ENCODE results near the gene ASPSCR1.

ASPSCR1 gene

GRCh38 chr17:82043507-82043906, 66.1 kb downstream of the ASPSCR1 start:
- DNase-seq: no peak

GRCh38 chr17:82045936-82046484, 68.6 kb downstream of the ASPSCR1 start:
- no peak for DNase-seq

- no peak for DNase-seq
Observed at GRCh38 chr17:82046903-82047302, 69.5 kb downstream of the ASPSCR1 start.

GRCh38 chr17:82047379-82047778, 70.0 kb downstream of the ASPSCR1 start:
- no peak for DNase-seq

- no peak for DNase-seq
Observed at GRCh38 chr17:82047914-82048570, 70.6 kb downstream of the ASPSCR1 start.

GRCh38 chr17:82048571-82048971, 71.1 kb downstream of the ASPSCR1 start:
- DNase-seq: no peak

GRCh38 chr17:82049106-82049505, 71.7 kb downstream of the ASPSCR1 start:
- no peak for DNase-seq

- no peak for DNase-seq
Observed at GRCh38 chr17:82049521-82049971, 72.1 kb downstream of the ASPSCR1 start.

GRCh38 chr17:82050152-82050760, 72.8 kb downstream of the ASPSCR1 start:
- DNase-seq: no peak

- no peak for DNase-seq
Observed at GRCh38 chr17:82050761-82051641, 73.6 kb downstream of the ASPSCR1 start.

GRCh38 chr17:82051776-82052637, 74.6 kb downstream of the ASPSCR1 start, which contains the start of the genes GPS1 and RFNG:
GPS1 (plus strand) TSS chr17:82051898; CDS start chr17:82051932, 34 bp downstream.
RFNG (minus strand) TSS chr17:82051811; CDS start chr17:82051766, 45 bp downstream.
- DNase-seq: no peak

GRCh38 chr17:82052638-82053059, 75.2 kb downstream of the ASPSCR1 start:
- DNase-seq: no peak

- DNase-seq: no peak
Observed at GRCh38 chr17:82053130-82053529, 75.7 kb downstream of the ASPSCR1 start.

GRCh38 chr17:82053556-82054263, 76.3 kb downstream of the ASPSCR1 start:
- no peak for DNase-seq

- DNase-seq: no peak
Observed at GRCh38 chr17:82054351-82055022, 77.1 kb downstream of the ASPSCR1 start.

GRCh38 chr17:82055023-82055964, 77.9 kb downstream of the ASPSCR1 start:
- no peak for DNase-seq

- DNase-seq: no peak
Observed at GRCh38 chr17:82055965-82056728, 78.7 kb downstream of the ASPSCR1 start.

- no peak for DNase-seq
Observed at GRCh38 chr17:82056729-82057621, 79.5 kb downstream of the ASPSCR1 start.
